ENCODE results near the gene MRPS35. TPM values are rescaled to one million over a fixed set of nuclear protein-coding genes. Genes with fewer than 3 reads are reported as not detected.

The MRPS35 gene
- total RNA-seq, 4 donors from 2014 or later = 30.7 to 78.8 (median 63.8) TPM

DNA sequence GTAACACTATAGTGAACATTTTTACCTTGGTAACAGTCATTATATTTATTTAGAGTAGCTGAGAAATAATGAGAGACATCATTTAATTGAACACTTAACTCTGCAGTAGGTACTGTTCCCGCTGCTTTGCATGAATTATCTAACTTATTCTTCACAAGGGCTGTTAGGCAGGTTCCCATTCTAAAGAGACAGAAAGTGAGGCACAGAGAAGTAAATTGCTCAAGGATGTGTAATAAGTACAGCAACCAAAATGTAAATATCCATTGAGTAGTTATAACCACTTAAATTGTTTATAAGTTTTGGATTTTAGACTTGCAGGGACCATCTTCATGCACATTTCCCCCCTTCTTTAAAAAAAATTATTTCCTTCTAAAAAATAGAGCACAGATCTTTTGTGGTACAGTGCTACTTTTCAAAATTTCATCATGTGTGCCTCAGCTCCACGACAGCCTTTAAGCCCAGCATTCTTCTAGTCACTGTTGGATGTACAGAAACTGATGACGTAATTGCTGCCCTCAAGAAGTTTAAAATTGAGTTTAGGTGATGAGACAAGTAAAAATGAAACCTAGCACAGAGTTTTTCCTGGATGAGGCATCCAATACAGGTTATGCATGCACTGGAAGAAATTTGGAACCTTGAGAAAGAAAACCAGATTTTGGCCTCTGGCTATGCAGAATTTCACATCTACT lies 75.4 kb downstream of the MRPS35 start:
- H3K27me3 ChIP-seq = no peaks in the 10 kb centered on the region
- H3K36me3 ChIP-seq = no peaks in the 10 kb centered on the region
- H3K9me3 ChIP-seq = no peaks in the 10 kb centered on the region
- in situ Hi-C loops (cut with MboI; ENCODE audit: low pct_ligation_motif_present in 1 of 4, low pct_unique_long_range_greater_than_20kb in 1 of 4, low sequenced_read_pairs in 3 of 4) = no loop called here
- no peak overlapping the region for H3K27ac ChIP-seq
- peaks cover 6 to 46% (median 14%) of the 10 kb centered on the region in 4 donors for H3K4me1 ChIP-seq
- intact Hi-C loops (cut with DNase I; ENCODE audit: low total_unique reads) = no loop called here
- no peak overlapping the region for H3K4me3 ChIP-seq
- WGBS, 2 donors (ENCODE audit: low coverage in 1 of 2) = 74 to 82% methylated on average over 3 of the region's 3 CpGs
- DNase-seq = no peak
- TF ChIP-seq, protein P1, sequence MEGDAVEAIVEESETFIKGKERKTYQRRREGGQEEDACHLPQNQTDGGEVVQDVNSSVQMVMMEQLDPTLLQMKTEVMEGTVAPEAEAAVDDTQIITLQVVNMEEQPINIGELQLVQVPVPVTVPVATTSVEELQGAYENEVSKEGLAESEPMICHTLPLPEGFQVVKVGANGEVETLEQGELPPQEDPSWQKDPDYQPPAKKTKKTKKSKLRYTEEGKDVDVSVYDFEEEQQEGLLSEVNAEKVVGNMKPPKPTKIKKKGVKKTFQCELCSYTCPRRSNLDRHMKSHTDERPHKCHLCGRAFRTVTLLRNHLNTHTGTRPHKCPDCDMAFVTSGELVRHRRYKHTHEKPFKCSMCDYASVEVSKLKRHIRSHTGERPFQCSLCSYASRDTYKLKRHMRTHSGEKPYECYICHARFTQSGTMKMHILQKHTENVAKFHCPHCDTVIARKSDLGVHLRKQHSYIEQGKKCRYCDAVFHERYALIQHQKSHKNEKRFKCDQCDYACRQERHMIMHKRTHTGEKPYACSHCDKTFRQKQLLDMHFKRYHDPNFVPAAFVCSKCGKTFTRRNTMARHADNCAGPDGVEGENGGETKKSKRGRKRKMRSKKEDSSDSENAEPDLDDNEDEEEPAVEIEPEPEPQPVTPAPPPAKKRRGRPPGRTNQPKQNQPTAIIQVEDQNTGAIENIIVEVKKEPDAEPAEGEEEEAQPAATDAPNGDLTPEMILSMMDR (IDR thresholded peaks at IDR 0.05) = no peak
- TF ChIP-seq POLR2A (IDR thresholded peaks at IDR 0.05) (no peak), POLR2AphosphoS5 (IDR thresholded peaks at IDR 0.05) (no peak), EP300 (IDR thresholded peaks at IDR 0.05; ENCODE audit: low read depth) (no peak)

DNA sequence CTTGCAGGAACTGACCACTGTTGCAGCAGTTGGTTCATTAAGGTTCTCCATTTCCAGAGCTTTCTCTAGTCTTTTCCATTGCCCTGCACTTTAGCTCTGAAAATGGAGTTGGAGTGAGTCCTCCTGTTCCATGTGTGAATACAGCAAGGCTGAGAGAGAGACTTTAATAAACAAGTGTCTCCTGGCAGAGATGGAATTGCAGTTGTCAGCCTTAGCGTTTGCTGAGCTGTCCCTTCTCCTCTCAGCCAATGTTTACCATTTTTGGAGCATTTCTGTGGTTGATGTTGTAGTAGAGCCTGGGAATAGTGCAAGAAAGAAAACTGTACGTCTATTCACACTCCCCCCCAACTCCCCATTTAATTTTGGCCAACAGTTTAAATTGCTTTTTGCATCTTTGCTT lies 76.9 kb downstream of the MRPS35 start:
- no peaks in the 10 kb centered on the region for H3K9me3 ChIP-seq
- H3K4me3 ChIP-seq = no peak overlapping the region
- peaks cover 0 to 31% (median 6%) of the 10 kb centered on the region in 4 donors for H3K4me1 ChIP-seq
- H3K27ac ChIP-seq = peak overlapping the region in 2 of 4 donors; percentile 10 to 14
- TF ChIP-seq, protein P1 (IDR thresholded peaks at IDR 0.05) = no peak
- TF ChIP-seq POLR2A (IDR thresholded peaks at IDR 0.05) = no peak
- no peak for TF ChIP-seq EP300 (IDR thresholded peaks at IDR 0.05; ENCODE audit: low read depth)
- TF ChIP-seq POLR2AphosphoS5 (IDR thresholded peaks at IDR 0.05) = no peak
- in situ Hi-C loops (cut with MboI; ENCODE audit: low pct_ligation_motif_present in 1 of 4, low pct_unique_long_range_greater_than_20kb in 1 of 4, low sequenced_read_pairs in 3 of 4) (no loop called here), intact Hi-C loops (cut with DNase I; ENCODE audit: low total_unique reads) (no loop called here)
- H3K27me3 ChIP-seq = no peaks in the 10 kb centered on the region
- no peak for DNase-seq
- H3K36me3 ChIP-seq = peaks cover 0 to 3% (median under 1%) of the 10 kb centered on the region in 4 donors
- WGBS, 2 donors (ENCODE audit: low coverage in 1 of 2) = 71% methylated on average over 2 of the region's 2 CpGs; no CpG with 5 or more reads in 1 of the 2 donors

DNA sequence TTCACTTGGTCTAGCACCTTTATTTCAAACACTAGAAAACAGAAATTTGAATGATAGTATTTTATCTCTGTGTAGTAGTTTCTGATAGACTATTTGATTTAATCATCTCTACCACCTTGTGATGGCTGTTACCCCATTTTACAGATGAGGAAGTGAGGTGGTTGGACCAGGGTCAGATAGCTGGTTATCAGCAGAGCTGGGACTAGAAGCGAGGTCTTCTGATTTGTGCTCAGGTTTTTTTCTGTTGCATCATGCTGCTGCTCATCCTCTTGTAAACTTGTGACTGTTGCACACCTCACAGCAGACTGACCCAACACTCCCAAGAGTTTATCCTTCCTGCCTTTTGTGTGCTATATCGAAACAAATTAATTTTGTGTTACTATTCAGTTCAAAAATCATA lies 79.5 kb downstream of the MRPS35 start:
- H3K4me1 ChIP-seq = peaks cover 0 to 20% (median 5%) of the 10 kb centered on the region in 4 donors
- in situ Hi-C loops (cut with MboI; ENCODE audit: low pct_ligation_motif_present in 1 of 4, low pct_unique_long_range_greater_than_20kb in 1 of 4, low sequenced_read_pairs in 3 of 4) (no loop called here), intact Hi-C loops (cut with DNase I; ENCODE audit: low total_unique reads) (no loop called here)
- H3K27ac ChIP-seq = no peak overlapping the region
- H3K36me3 ChIP-seq = peaks cover 0 to 12% (median 6%) of the 10 kb centered on the region in 4 donors
- DNase-seq = no peak
- H3K9me3 ChIP-seq = no peaks in the 10 kb centered on the region
- TF ChIP-seq POLR2AphosphoS5 (IDR thresholded peaks at IDR 0.05) = no peak
- TF ChIP-seq EP300 (IDR thresholded peaks at IDR 0.05; ENCODE audit: low read depth) = no peak
- TF ChIP-seq POLR2A (IDR thresholded peaks at IDR 0.05) = no peak
- TF ChIP-seq, protein P1 (IDR thresholded peaks at IDR 0.05) = no peak
- H3K4me3 ChIP-seq = no peak overlapping the region
- no peaks in the 10 kb centered on the region for H3K27me3 ChIP-seq
- 97 to 100% methylated on average over 1 to 2 of the region's 2 CpGs for WGBS, 2 donors (ENCODE audit: low coverage in 1 of 2)

DNA sequence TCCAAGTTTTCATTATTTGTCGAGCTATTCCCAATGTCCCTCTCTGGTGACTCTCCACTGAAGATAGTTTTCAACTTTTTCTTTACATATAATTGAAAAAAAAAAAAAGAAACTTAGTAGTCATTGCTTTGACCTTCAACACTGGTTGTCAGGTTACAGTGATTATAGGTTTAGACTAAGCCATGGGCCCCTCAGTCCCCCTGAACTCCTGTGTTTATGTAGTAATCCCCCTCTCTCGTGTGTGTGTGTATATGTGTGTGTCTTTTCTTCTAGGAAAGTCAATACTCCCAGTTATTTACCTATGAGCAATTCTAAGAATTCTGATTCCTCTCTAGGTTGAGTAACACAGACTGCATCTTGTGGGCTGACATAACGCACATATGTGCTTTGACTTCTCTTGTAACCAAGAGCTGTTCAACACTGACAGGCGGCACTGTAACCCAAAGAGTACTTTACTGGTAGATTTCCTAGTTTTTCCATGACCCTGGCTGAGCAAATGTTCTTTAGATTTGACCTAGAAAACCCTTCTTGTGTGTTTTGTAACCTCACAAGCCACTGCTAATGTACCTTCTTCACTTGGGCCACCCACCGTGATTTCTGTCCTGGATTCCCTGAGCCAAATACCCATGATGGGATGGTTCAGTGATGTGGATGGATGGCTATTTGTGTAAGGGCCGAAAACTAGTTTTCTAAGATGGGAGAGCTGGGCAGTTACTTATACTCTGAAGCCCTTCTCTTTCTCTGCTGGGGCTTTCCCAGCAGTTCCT lies 84.4 kb downstream of the MRPS35 start:
- DNase-seq = no peak
- intact Hi-C loops (cut with DNase I; ENCODE audit: low total_unique reads) (no loop called here), in situ Hi-C loops (cut with MboI; ENCODE audit: low pct_ligation_motif_present in 1 of 4, low pct_unique_long_range_greater_than_20kb in 1 of 4, low sequenced_read_pairs in 3 of 4) (no loop called here)
- Histone ChIP-seq H3K4me1 (no peaks in the 10 kb centered on the region), H3K9me3 (no peaks in the 10 kb centered on the region), H3K36me3 (peaks cover 0 to 47% (median 18%) of the 10 kb centered on the region in 4 donors), H3K4me3 (no peak overlapping the region), H3K27ac (no peak overlapping the region), H3K27me3 (no peaks in the 10 kb centered on the region)
- TF ChIP-seq, protein P1 (IDR thresholded peaks at IDR 0.05) = no peak
- TF ChIP-seq POLR2A (IDR thresholded peaks at IDR 0.05) = no peak
- WGBS, 2 donors (ENCODE audit: low coverage in 1 of 2) = 77 to 88% methylated on average over 5 to 6 of the region's 6 CpGs

Data from transverse colon (tissue), 4 donors.